Measurements from ENCODE around the gene SMCO4.

SMCO4 gene

GRCh38 chr11:93484716-93485115 is 58.5 kb downstream of the SMCO4 start:
- Histone ChIP-seq H3K4ac (ENCODE audit: low read depth in 1 of 2, low read length in 2 of 2) (no peak overlapping the region), H2BK5ac (ENCODE audit: low read depth, low read length, poor library complexity, severe bottlenecking) (no peak overlapping the region), H3K4me3 (ENCODE audit: insufficient read depth in 1 of 2, low read depth in 1 of 2, low read length in 2 of 2) (no peak overlapping the region), H3K4me2 (ENCODE audit: low read length, poor library complexity, severe bottlenecking) (no peak overlapping the region), H2BK15ac (ENCODE audit: low read depth, poor library complexity, severe bottlenecking) (no peak overlapping the region), H2BK120ac (ENCODE audit: low read depth, low read length) (no peak overlapping the region), H3K14ac (ENCODE audit: low read length in 2 of 2) (no peak overlapping the region), H4K8ac (ENCODE audit: low read length) (no peak overlapping the region), H2BK12ac (ENCODE audit: low read length in 2 of 2) (no peak overlapping the region), H2AK5ac (ENCODE audit: low read length, severe bottlenecking) (no peak overlapping the region), H2AFZ (ENCODE audit: low read depth, low read length) (no peak overlapping the region), H3K23ac (ENCODE audit: low read length in 2 of 2) (no peak overlapping the region), H3K79me1 (replicated peaks; ENCODE audit: low read length, poor library complexity, severe bottlenecking) (peaks cover 39% of the 10 kb centered on the region), H3K36me3 (ENCODE audit: control insufficient read depth in 1 of 2, insufficient read depth in 2 of 2, low read depth in 1 of 2, low read length in 2 of 2) (peaks cover 0 to 23% of the 10 kb centered on the region in 2 experiments), H4K91ac (ENCODE audit: low read length) (no peak overlapping the region), H3K27ac (ENCODE audit: low read length, poor library complexity, severe bottlenecking) (no peak overlapping the region), H3K4me1 (ENCODE audit: control insufficient read depth, insufficient read depth, low read depth, low read length) (peaks cover 10% of the 10 kb centered on the region), H3K27me3 (ENCODE audit: control insufficient read depth in 1 of 2, insufficient read depth in 1 of 2, low read length in 2 of 2) (no peaks in the 10 kb centered on the region), H3K18ac (ENCODE audit: low read depth in 1 of 2, low read length in 2 of 2) (no peak overlapping the region), H3K9me3 (ENCODE audit: control insufficient read depth, low read length) (no peaks in the 10 kb centered on the region), H3K9ac (ENCODE audit: low read length) (no peak overlapping the region)
- DNase-seq: no peak
- 94% methylated on average over 2 of the region's 3 CpGs for whole genome bisulfite sequencing

- Histone ChIP-seq H2BK15ac (ENCODE audit: low read depth, poor library complexity, severe bottlenecking) (no peak overlapping the region), H2AFZ (ENCODE audit: low read depth, low read length) (no peak overlapping the region), H3K27me3 (ENCODE audit: control insufficient read depth in 1 of 2, insufficient read depth in 1 of 2, low read length in 2 of 2) (no peaks in the 10 kb centered on the region), H3K4ac (ENCODE audit: low read depth in 1 of 2, low read length in 2 of 2) (no peak overlapping the region), H3K18ac (ENCODE audit: low read depth in 1 of 2, low read length in 2 of 2) (no peak overlapping the region), H2BK5ac (ENCODE audit: low read depth, low read length, poor library complexity, severe bottlenecking) (no peak overlapping the region), H3K9ac (ENCODE audit: low read length) (no peak overlapping the region), H3K4me2 (ENCODE audit: low read length, poor library complexity, severe bottlenecking) (no peak overlapping the region), H2BK12ac (ENCODE audit: low read length in 2 of 2) (no peak overlapping the region), H3K4me1 (ENCODE audit: control insufficient read depth, insufficient read depth, low read depth, low read length) (peaks cover 11% of the 10 kb centered on the region), H2AK5ac (ENCODE audit: low read length, severe bottlenecking) (no peak overlapping the region), H3K9me3 (ENCODE audit: control insufficient read depth, low read length) (no peaks in the 10 kb centered on the region), H3K4me3 (ENCODE audit: insufficient read depth in 1 of 2, low read depth in 1 of 2, low read length in 2 of 2) (no peak overlapping the region), H3K36me3 (ENCODE audit: control insufficient read depth in 1 of 2, insufficient read depth in 2 of 2, low read depth in 1 of 2, low read length in 2 of 2) (peaks cover 0 to 21% of the 10 kb centered on the region in 2 experiments), H4K8ac (ENCODE audit: low read length) (no peak overlapping the region), H3K79me1 (replicated peaks; ENCODE audit: low read length, poor library complexity, severe bottlenecking) (peaks cover 33% of the 10 kb centered on the region), H2BK120ac (ENCODE audit: low read depth, low read length) (no peak overlapping the region), H4K91ac (ENCODE audit: low read length) (no peak overlapping the region), H3K23ac (ENCODE audit: low read length in 2 of 2) (no peak overlapping the region), H3K14ac (ENCODE audit: low read length in 2 of 2) (no peak overlapping the region), H3K27ac (ENCODE audit: low read length, poor library complexity, severe bottlenecking) (no peak overlapping the region)
- DNase-seq: no peak
- 90% methylated on average over 10 of the region's 10 CpGs for WGBS
Observed at GRCh38 chr11:93482556-93482955, 60.6 kb downstream of the SMCO4 start.

DNA sequence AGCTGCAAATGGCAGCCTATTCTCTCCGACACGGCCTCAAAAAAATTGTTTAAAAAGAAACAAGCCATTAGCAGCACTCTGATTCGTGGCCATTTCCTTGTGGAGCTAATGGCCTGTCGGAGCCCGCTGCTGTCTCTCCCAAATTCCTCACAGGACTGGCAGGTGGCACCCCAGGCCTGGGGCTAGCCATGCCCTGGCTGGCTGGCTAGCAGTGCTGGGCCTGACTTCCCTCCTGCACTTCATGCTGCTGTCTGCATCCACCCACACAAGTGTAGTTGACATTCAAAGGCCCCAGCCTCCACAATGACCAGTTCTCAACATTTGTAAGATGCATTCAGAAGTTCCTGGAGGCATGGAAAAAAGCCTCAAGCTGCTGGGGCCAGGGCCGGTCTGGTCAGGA is 61.5 kb downstream of the SMCO4 start:
- no peak overlapping the region for H2BK15ac ChIP-seq (ENCODE audit: low read depth, poor library complexity, severe bottlenecking)
- no peaks in the 10 kb centered on the region for H3K9me3 ChIP-seq (ENCODE audit: control insufficient read depth, low read length)
- H3K4ac ChIP-seq (ENCODE audit: low read depth in 1 of 2, low read length in 2 of 2): no peak overlapping the region
- no peaks in the 10 kb centered on the region for H3K27me3 ChIP-seq (ENCODE audit: control insufficient read depth in 1 of 2, insufficient read depth in 1 of 2, low read length in 2 of 2)
- H2BK5ac ChIP-seq (ENCODE audit: low read depth, low read length, poor library complexity, severe bottlenecking): no peak overlapping the region
- H3K4me2 ChIP-seq (ENCODE audit: low read length, poor library complexity, severe bottlenecking): no peak overlapping the region
- WGBS: 98% methylated on average over 6 of the region's 6 CpGs
- no peak overlapping the region for H3K4me3 ChIP-seq (ENCODE audit: insufficient read depth in 1 of 2, low read depth in 1 of 2, low read length in 2 of 2)
- DNase-seq: no peak
- no peak overlapping the region for H4K8ac ChIP-seq (ENCODE audit: low read length)
- no peak overlapping the region for H4K91ac ChIP-seq (ENCODE audit: low read length)
- peaks cover 0 to 21% of the 10 kb centered on the region in 2 experiments for H3K36me3 ChIP-seq (ENCODE audit: control insufficient read depth in 1 of 2, insufficient read depth in 2 of 2, low read depth in 1 of 2, low read length in 2 of 2)
- H3K23ac ChIP-seq (ENCODE audit: low read length in 2 of 2): no peak overlapping the region
- no peak overlapping the region for H2BK12ac ChIP-seq (ENCODE audit: low read length in 2 of 2)
- peaks cover 9% of the 10 kb centered on the region for H3K4me1 ChIP-seq (ENCODE audit: control insufficient read depth, insufficient read depth, low read depth, low read length)
- H2AK5ac ChIP-seq (ENCODE audit: low read length, severe bottlenecking): no peak overlapping the region
- no peak overlapping the region for H3K27ac ChIP-seq (ENCODE audit: low read length, poor library complexity, severe bottlenecking)
- no peak overlapping the region for H3K18ac ChIP-seq (ENCODE audit: low read depth in 1 of 2, low read length in 2 of 2)
- no peak overlapping the region for H2BK120ac ChIP-seq (ENCODE audit: low read depth, low read length)
- H3K14ac ChIP-seq (ENCODE audit: low read length in 2 of 2): no peak overlapping the region
- H2AFZ ChIP-seq (ENCODE audit: low read depth, low read length): no peak overlapping the region
- H3K79me1 ChIP-seq (replicated peaks; ENCODE audit: low read length, poor library complexity, severe bottlenecking): peaks cover 33% of the 10 kb centered on the region
- no peak overlapping the region for H3K9ac ChIP-seq (ENCODE audit: low read length)

GRCh38 chr11:93481279-93481678 is 61.9 kb downstream of the SMCO4 start:
- H3K9ac ChIP-seq (ENCODE audit: low read length): no peak overlapping the region
- no peak overlapping the region for H3K27ac ChIP-seq (ENCODE audit: low read length, poor library complexity, severe bottlenecking)
- no peak overlapping the region for H3K23ac ChIP-seq (ENCODE audit: low read length in 2 of 2)
- H3K4me3 ChIP-seq (ENCODE audit: insufficient read depth in 1 of 2, low read depth in 1 of 2, low read length in 2 of 2): no peak overlapping the region
- H4K8ac ChIP-seq (ENCODE audit: low read length): no peak overlapping the region
- no peaks in the 10 kb centered on the region for H3K27me3 ChIP-seq (ENCODE audit: control insufficient read depth in 1 of 2, insufficient read depth in 1 of 2, low read length in 2 of 2)
- no peak overlapping the region for H2AFZ ChIP-seq (ENCODE audit: low read depth, low read length)
- H3K79me1 ChIP-seq (replicated peaks; ENCODE audit: low read length, poor library complexity, severe bottlenecking): peaks cover 32% of the 10 kb centered on the region
- WGBS: 97% methylated on average over 16 of the region's 16 CpGs
- no peak overlapping the region for H3K18ac ChIP-seq (ENCODE audit: low read depth in 1 of 2, low read length in 2 of 2)
- H3K4me1 ChIP-seq (ENCODE audit: control insufficient read depth, insufficient read depth, low read depth, low read length): peaks cover 10% of the 10 kb centered on the region
- no peak overlapping the region for H4K91ac ChIP-seq (ENCODE audit: low read length)
- DNase-seq: no peak
- H2BK120ac ChIP-seq (ENCODE audit: low read depth, low read length): no peak overlapping the region
- H2BK5ac ChIP-seq (ENCODE audit: low read depth, low read length, poor library complexity, severe bottlenecking): no peak overlapping the region
- H3K36me3 ChIP-seq (ENCODE audit: control insufficient read depth in 1 of 2, insufficient read depth in 2 of 2, low read depth in 1 of 2, low read length in 2 of 2): peaks cover 0 to 21% of the 10 kb centered on the region in 2 experiments
- no peak overlapping the region for H2AK5ac ChIP-seq (ENCODE audit: low read length, severe bottlenecking)
- no peak overlapping the region for H3K14ac ChIP-seq (ENCODE audit: low read length in 2 of 2)
- H2BK12ac ChIP-seq (ENCODE audit: low read length in 2 of 2): no peak overlapping the region
- no peak overlapping the region for H2BK15ac ChIP-seq (ENCODE audit: low read depth, poor library complexity, severe bottlenecking)
- no peak overlapping the region for H3K4ac ChIP-seq (ENCODE audit: low read depth in 1 of 2, low read length in 2 of 2)
- no peaks in the 10 kb centered on the region for H3K9me3 ChIP-seq (ENCODE audit: control insufficient read depth, low read length)
- no peak overlapping the region for H3K4me2 ChIP-seq (ENCODE audit: low read length, poor library complexity, severe bottlenecking)

Measured in mesenchymal stem cell (in vitro differentiated cells and primary cell).